Left colon (tissue), 2 donors: Measurements from ENCODE around the gene HOXA11. TPM values are rescaled to one million over a fixed set of nuclear protein-coding genes. Genes with fewer than 3 reads are reported as not detected.

ENCODE experiments used
- ATAC-seq: fragments of 200-7000 bp; cut with Tn5 transposase; one replicate; pipeline ENCODE4 v1.9.1; 2020; ENCODE audit warnings: mild to moderate bottlenecking, moderate library complexity
- DNase-seq, 2 donors: peaks; one replicate each; pipeline ENCODE4 v3.0.0-alpha.2; 2020
- intact Hi-C, 2 donors: fragments of 100-400 bp; cut with DNase I in 1 of 2; cut with micrococcal nuclease in 1 of 2; formaldehyde crosslinking; loops; one replicate each; pipeline versions ENCODE4 v1.11.2 to v1.14.0; 2022; cut with DNase I, micrococcal nuclease
- microRNA-seq, 2 donors: library from miRNA; unstranded; fragments of <30 nt; microRNA quantifications; one replicate each; pipeline versions ENCODE4 v1.1.0 to v1.2.0, GENCODE V29; 2020
- total RNA-seq, 2 donors: library from RNA; stranded (reverse); fragmentation: NEBNext Ultra II Directional; extraction: Animal tissue kit (Norgen Biotek cat#: 25700); gene quantifications; one replicate each; pipeline ENCODE4 v1.2.1, GENCODE V29; 2021
- donor health status: DM: no; HTN: no; CAD: no.
- donor health status: DM: yes; HTN: yes; CAD: no.

The HOXA11 gene
- total RNA-seq, 2 donors from 2014 or later: 3.1 to 6.1 TPM

DNA sequence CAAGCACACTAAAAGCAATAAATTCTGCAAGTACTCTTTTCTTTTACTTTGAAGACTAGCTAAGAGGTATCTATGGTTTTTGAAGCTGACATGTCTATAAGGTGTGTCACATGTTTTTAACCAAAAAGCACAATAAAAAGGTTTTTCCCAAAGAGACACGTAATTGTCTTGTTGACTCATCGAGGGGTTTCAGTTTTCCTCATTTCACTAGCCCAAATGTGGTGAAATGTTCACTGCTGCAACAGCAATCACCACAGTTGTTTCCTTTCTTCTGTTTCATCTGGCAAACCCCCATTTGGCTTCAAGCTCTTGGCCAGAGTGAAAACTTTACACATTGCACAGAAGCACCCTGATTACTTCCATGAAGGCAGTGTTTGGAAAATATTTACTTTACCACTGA lies 50.6 kb downstream of the HOXA11 start:
- DNase-seq (peak in 1 of 2 donors; percentile 39), ATAC-seq (no peak)
- intact Hi-C loops: no loop called here

DNA sequence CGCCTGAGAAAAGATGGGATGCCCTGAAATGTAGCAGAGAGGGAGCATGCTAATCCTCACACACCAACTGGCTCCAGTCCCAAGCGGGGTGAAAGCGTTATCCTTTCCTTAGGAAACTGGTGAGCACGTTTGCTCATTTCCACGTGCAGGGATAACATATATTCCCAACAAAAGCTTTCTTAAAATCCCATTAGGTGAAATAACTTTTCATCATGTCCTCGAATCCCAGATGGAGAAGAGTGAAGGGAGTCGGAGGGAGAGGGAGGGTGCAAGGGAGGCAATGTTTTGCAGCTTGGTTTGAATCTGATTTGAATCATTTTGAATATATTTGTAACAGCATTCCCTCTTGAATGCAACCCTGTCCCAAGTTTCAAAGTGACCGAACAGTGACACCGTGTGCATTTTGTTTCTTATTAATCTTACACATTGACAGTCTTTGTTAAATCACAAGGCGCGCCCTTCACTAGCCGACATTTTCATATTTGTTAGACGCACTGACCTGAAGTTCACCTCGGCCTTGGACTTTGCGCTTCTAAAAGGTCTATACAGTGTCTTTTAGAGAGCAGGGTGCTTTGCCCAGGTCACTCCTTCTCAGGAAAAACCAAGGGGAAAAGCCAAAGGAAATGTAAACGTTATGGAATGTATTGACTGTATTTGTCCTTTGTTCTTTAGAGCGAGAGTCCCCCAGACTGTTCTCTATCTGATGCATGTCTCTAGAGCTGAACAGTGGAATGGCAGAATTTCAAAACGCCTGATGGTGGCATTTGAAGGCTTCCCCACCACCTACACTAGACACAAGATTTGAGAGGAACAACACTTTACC lies 51.4 kb downstream of the HOXA11 start:
- ATAC-seq (no peak), DNase-seq (peak in 1 of 2 donors; percentile 45)
- intact Hi-C loops: no loop called here

DNA sequence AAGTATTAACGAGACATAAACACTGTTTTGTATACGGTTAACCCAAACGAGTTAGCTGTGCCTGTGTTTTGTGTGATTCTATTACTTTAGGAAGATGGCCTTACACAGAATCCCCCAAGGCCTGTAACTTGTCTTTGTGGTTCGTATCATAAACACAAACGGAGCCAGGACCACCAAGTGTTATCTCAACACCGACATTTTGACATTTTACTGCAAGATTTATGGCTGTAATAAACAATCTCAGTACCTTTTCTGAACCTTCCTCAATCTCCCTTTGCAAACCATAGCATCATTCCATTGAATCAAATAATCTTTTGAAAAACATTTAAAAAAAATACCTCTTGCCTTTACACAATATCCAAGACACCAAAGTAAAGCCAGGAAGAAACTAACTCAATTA lies 52.1 kb downstream of the HOXA11 start:
- intact Hi-C loops: no loop called here
- DNase-seq: no peak
- ATAC-seq: no peak

- DNase-seq (no peak), ATAC-seq (no peak)
- intact Hi-C loops: no loop called here
Measured at GRCh38 chr7:27132214-27132613, 52.8 kb downstream of the HOXA11 start.

DNA sequence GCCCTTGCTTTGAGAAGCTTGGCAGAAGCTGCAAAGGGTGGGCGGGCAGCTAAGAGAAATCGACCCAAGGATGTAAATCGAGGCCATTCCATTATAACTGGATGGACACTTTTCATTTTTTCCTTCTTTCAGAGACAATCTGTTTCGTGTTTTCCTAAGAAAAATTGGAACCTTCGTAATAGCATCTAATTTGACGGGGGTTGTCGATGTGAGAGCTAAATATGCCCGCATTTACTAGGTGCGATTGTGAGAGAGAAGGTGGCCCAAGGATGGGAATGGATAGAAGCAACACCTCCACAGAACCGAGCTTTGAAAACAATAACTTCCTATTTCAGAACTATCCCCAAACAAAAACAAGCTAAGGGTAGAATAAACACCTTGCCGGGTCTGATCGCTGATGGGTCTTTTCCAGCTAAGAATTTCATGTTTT lies 53.6 kb downstream of the HOXA11 start:
- DNase-seq (no peak), ATAC-seq (peak; percentile 0)
- intact Hi-C loops: no loop called here

Small RNA genes within 50 kb of the gene (microRNA-seq; reads per million reads assigned to microRNA genes)
- gene MIR196B: 9,824 to 14,408 reads per million in 2 donors

Other genes starting within 250 kb of the HOXA11 start
- 1 to 10 TPM; 2.4 to 3.0 TPM for gene HOXA1, start 89.2 kb downstream of the HOXA11 start, total RNA-seq
- 1 to 10 TPM; 2.7 to 3.2 TPM for gene HOXA2, start 82.5 kb downstream of the HOXA11 start, total RNA-seq
- gene HOXA4, start 54.5 kb downstream of the HOXA11 start, total RNA-seq: 1 to 10 TPM; 4.5 to 5.1 TPM
- gene HOXA5, start 41.6 kb downstream of the HOXA11 start, total RNA-seq: 10 to 100 TPM; 13.0 to 16.2 TPM
- gene HOXA6, start 37.5 kb downstream of the HOXA11 start, total RNA-seq: 10 to 100 TPM; 20.0 to 21.2 TPM
- 10 to 100 TPM; 16.4 to 23.2 TPM for gene HOXA3, start 32.6 kb downstream of the HOXA11 start, total RNA-seq
- gene HOXA7, start 28.6 kb downstream of the HOXA11 start, total RNA-seq: 10 to 100 TPM; 30.2 to 38.9 TPM
- gene HOXA9, start 19.7 kb downstream of the HOXA11 start, total RNA-seq: 10 to 100 TPM; 18.0 to 28.6 TPM
- gene HOXA10, start 10.9 kb downstream of the HOXA11 start, total RNA-seq: 10 to 100 TPM; 23.4 to 30.0 TPM
- gene HOXA13, start 14.9 kb upstream of the HOXA11 start, total RNA-seq: 10 to 100 TPM; 35.2 to 39.4 TPM
- under 1 TPM; 0.82 to 0.87 TPM for gene EVX1, start 57.6 kb upstream of the HOXA11 start, total RNA-seq